Activated CD4-positive, alpha-beta memory T cell treated with anti-CD3 and anti-CD28 coated beads, Interleukin-2, amount 10 ng/mL, durations not matched to agents 7 days and 5 days (primary cell): Measurements from ENCODE around the gene OR2F1. TPM values are rescaled to one million over a fixed set of nuclear protein-coding genes. Genes with fewer than 3 reads are reported as not detected.

Experiments used
- CTCF ChIA-PET: fragments of 350-600 bp; sonication (Branson Sonifier 250); formaldehyde crosslinking; loops from one replicate; lab custom pipeline; 2021; ENCODE audit warnings: antibody characterized with exemption, inconsistent platforms; lab: Charles Lee
- POLR2A ChIA-PET: fragments of 350-600 bp; sonication (Branson Sonifier 250); formaldehyde crosslinking; loops from one replicate; lab custom pipeline; 2021; ENCODE audit warnings: antibody characterized with exemption; lab: Charles Lee
- DNase-seq: peaks from one replicate; pipeline ENCODE4 v3.0.0-alpha.2; 2020
- H3K27ac Mint-ChIP-seq: one replicate; pipeline ENCODE4 v1.8.0; 2021; ENCODE audit warnings: mild to moderate bottlenecking, mixed read lengths
- H3K27me3 Mint-ChIP-seq: one replicate; pipeline ENCODE4 v1.8.0; 2021; ENCODE audit warnings: mixed read lengths
- H3K36me3 Mint-ChIP-seq: one replicate; pipeline ENCODE4 v1.8.0; 2021; ENCODE audit warnings: low read depth, mixed read lengths
- H3K4me1 Mint-ChIP-seq: one replicate; pipeline ENCODE4 v1.8.0; 2021; ENCODE audit warnings: mixed read lengths
- H3K4me3 Mint-ChIP-seq: one replicate; pipeline ENCODE4 v1.8.0; 2021; ENCODE audit warnings: mild to moderate bottlenecking, mixed read lengths
- H3K9me3 Mint-ChIP-seq: one replicate; pipeline ENCODE4 v1.8.0; 2021; ENCODE audit warnings: mixed read lengths
- total RNA-seq, 2 experiments: library from RNA; stranded (reverse); gene quantifications; one replicate each; pipeline ENCODE4 v1.2.3, GENCODE V29; 2021

OR2F1 gene
- total RNA-seq, 2 experiments from 2014 or later, result not detected

GRCh38 chr7:143973870-143974416 is 19.3 kb downstream of the OR2F1 start:
- CTCF ChIA-PET, result no interaction called here
- peaks cover 7% of the 10 kb centered on the region for H3K27me3 Mint-ChIP-seq
- H3K27ac Mint-ChIP-seq, result no peak overlapping the region
- H3K4me3 Mint-ChIP-seq, result no peak overlapping the region
- no peaks in the 10 kb centered on the region for H3K36me3 Mint-ChIP-seq
- POLR2A ChIA-PET, result no interaction called here
- H3K4me1 Mint-ChIP-seq, result no peaks in the 10 kb centered on the region
- no peaks in the 10 kb centered on the region for H3K9me3 Mint-ChIP-seq
- DNase-seq, result no peak

- Mint-ChIP-seq H3K4me1 (no peaks in the 10 kb centered on the region), H3K36me3 (no peaks in the 10 kb centered on the region), H3K9me3 (no peaks in the 10 kb centered on the region), H3K27ac (no peak overlapping the region), H3K27me3 (peaks cover 7% of the 10 kb centered on the region), H3K4me3 (no peak overlapping the region)
- no peak for DNase-seq
- ChIA-PET CTCF (no interaction called here), POLR2A (no interaction called here)
Measured at GRCh38 chr7:143974459-143974858, 19.8 kb downstream of the OR2F1 start.

- Mint-ChIP-seq H3K27ac (no peak overlapping the region), H3K9me3 (no peaks in the 10 kb centered on the region), H3K4me3 (no peak overlapping the region), H3K4me1 (no peaks in the 10 kb centered on the region), H3K36me3 (no peaks in the 10 kb centered on the region), H3K27me3 (peaks cover 7% of the 10 kb centered on the region)
- DNase-seq, result no peak
- ChIA-PET CTCF (no interaction called here), POLR2A (no interaction called here)
Measured at GRCh38 chr7:143975617-143976016, 21.0 kb downstream of the OR2F1 start.

- Mint-ChIP-seq H3K4me3 (no peak overlapping the region), H3K4me1 (no peaks in the 10 kb centered on the region), H3K9me3 (no peaks in the 10 kb centered on the region), H3K27ac (no peak overlapping the region), H3K36me3 (no peaks in the 10 kb centered on the region), H3K27me3 (peaks cover 7% of the 10 kb centered on the region)
- ChIA-PET POLR2A (no interaction called here), CTCF (no interaction called here)
- no peak for DNase-seq
Measured at GRCh38 chr7:143978585-143978984, 23.9 kb downstream of the OR2F1 start.

- Mint-ChIP-seq H3K36me3 (no peaks in the 10 kb centered on the region), H3K4me3 (no peak overlapping the region), H3K27me3 (peaks cover 7% of the 10 kb centered on the region), H3K9me3 (no peaks in the 10 kb centered on the region), H3K4me1 (no peaks in the 10 kb centered on the region), H3K27ac (no peak overlapping the region)
- ChIA-PET POLR2A (no interaction called here), CTCF (no interaction called here)
- no peak for DNase-seq
Measured at GRCh38 chr7:143979359-143979758, 24.7 kb downstream of the OR2F1 start.

- Mint-ChIP-seq H3K4me3 (no peak overlapping the region), H3K9me3 (no peaks in the 10 kb centered on the region), H3K4me1 (no peaks in the 10 kb centered on the region), H3K27me3 (peaks cover 3% of the 10 kb centered on the region), H3K27ac (no peak overlapping the region), H3K36me3 (no peaks in the 10 kb centered on the region)
- ChIA-PET POLR2A (no interaction called here), CTCF (no interaction called here)
- no peak for DNase-seq
Measured at GRCh38 chr7:143979998-143980397, 25.4 kb downstream of the OR2F1 start.

- H3K27ac Mint-ChIP-seq, result no peak overlapping the region
- no peaks in the 10 kb centered on the region for H3K36me3 Mint-ChIP-seq
- H3K4me3 Mint-ChIP-seq, result no peak overlapping the region
- no peaks in the 10 kb centered on the region for H3K4me1 Mint-ChIP-seq
- DNase-seq, result no peak
- no peaks in the 10 kb centered on the region for H3K27me3 Mint-ChIP-seq
- H3K9me3 Mint-ChIP-seq, result no peaks in the 10 kb centered on the region
- ChIA-PET CTCF (no interaction called here), POLR2A (no interaction called here)
Measured at GRCh38 chr7:143980746-143981510, 26.3 kb downstream of the OR2F1 start.

- DNase-seq, result no peak
- Mint-ChIP-seq H3K4me1 (peaks cover 5% of the 10 kb centered on the region), H3K9me3 (no peaks in the 10 kb centered on the region), H3K36me3 (no peaks in the 10 kb centered on the region), H3K27me3 (no peaks in the 10 kb centered on the region), H3K4me3 (no peak overlapping the region), H3K27ac (no peak overlapping the region)
- ChIA-PET POLR2A (no interaction called here), CTCF (no interaction called here)
Measured at GRCh38 chr7:143983960-143984359, 29.3 kb downstream of the OR2F1 start.

GRCh38 chr7:143987513-143987912 is 32.9 kb downstream of the OR2F1 start:
- H3K4me1 Mint-ChIP-seq, result peaks cover 5% of the 10 kb centered on the region
- peaks cover 5% of the 10 kb centered on the region for H3K9me3 Mint-ChIP-seq
- POLR2A ChIA-PET, result no interaction called here
- no peak for DNase-seq
- CTCF ChIA-PET, result interaction anchor here (1.2 kb wide), 1 partner anchor 140 kb away, joined by 4 read pairs; no protein-coding TSS in a partner anchor
- no peak overlapping the region for H3K27ac Mint-ChIP-seq
- H3K27me3 Mint-ChIP-seq, result no peaks in the 10 kb centered on the region
- no peaks in the 10 kb centered on the region for H3K36me3 Mint-ChIP-seq
- H3K4me3 Mint-ChIP-seq, result no peak overlapping the region

- ChIA-PET POLR2A (no interaction called here), CTCF (no interaction called here)
- no peak overlapping the region for H3K27ac Mint-ChIP-seq
- no peaks in the 10 kb centered on the region for H3K27me3 Mint-ChIP-seq
- peaks cover 5% of the 10 kb centered on the region for H3K4me1 Mint-ChIP-seq
- no peaks in the 10 kb centered on the region for H3K36me3 Mint-ChIP-seq
- H3K4me3 Mint-ChIP-seq, result no peak overlapping the region
- no peak for DNase-seq
- H3K9me3 Mint-ChIP-seq, result peaks cover 5% of the 10 kb centered on the region
Measured at GRCh38 chr7:143988976-143989745, 34.5 kb downstream of the OR2F1 start.

- peaks cover 5% of the 10 kb centered on the region for H3K9me3 Mint-ChIP-seq
- peaks cover 3% of the 10 kb centered on the region for H3K27me3 Mint-ChIP-seq
- H3K4me3 Mint-ChIP-seq, result no peak overlapping the region
- no peak overlapping the region for H3K27ac Mint-ChIP-seq
- ChIA-PET POLR2A (no interaction called here), CTCF (no interaction called here)
- peaks cover 1% of the 10 kb centered on the region for H3K4me1 Mint-ChIP-seq
- DNase-seq, result no peak
- H3K36me3 Mint-ChIP-seq, result no peaks in the 10 kb centered on the region
Measured at GRCh38 chr7:143992670-143993069, 38.0 kb downstream of the OR2F1 start.

- POLR2A ChIA-PET, result no interaction called here
- Mint-ChIP-seq H3K27me3 (peaks cover 3% of the 10 kb centered on the region), H3K4me1 (no peaks in the 10 kb centered on the region), H3K9me3 (peaks cover 5% of the 10 kb centered on the region), H3K36me3 (no peaks in the 10 kb centered on the region), H3K27ac (no peak overlapping the region), H3K4me3 (no peak overlapping the region)
- CTCF ChIA-PET, result no interaction called here
- no peak for DNase-seq
Measured at GRCh38 chr7:143993924-143994323, 39.3 kb downstream of the OR2F1 start.

- ChIA-PET CTCF (no interaction called here), POLR2A (no interaction called here)
- H3K27ac Mint-ChIP-seq, result no peak within 1 kb of the TSS
- no peaks in the 10 kb centered on the region for H3K4me1 Mint-ChIP-seq
- peaks cover 13% of the 10 kb centered on the region for H3K27me3 Mint-ChIP-seq
- no peak for DNase-seq
- H3K4me3 Mint-ChIP-seq, result no peak within 1 kb of the TSS
- H3K9me3 Mint-ChIP-seq, result no peaks in the 10 kb centered on the region
- no peaks in the 10 kb centered on the region for H3K36me3 Mint-ChIP-seq
Measured at GRCh38 chr7:144000020-144000419, 45.4 kb downstream of the OR2F1 start, which contains the start of gene OR6B1. Gene OR6B1 (plus strand): TSS chr7:144000320. CDS start chr7:144003997, 3,677 bp downstream.
